DOHH2 (cell line): ENCODE results near the gene RPS6KB2.

Source experiments
- H3F3A ChIP-seq: fragments of 200-600 bp; sonication (generic), shearing (Covaris generic); 2 replicates; pipeline ENCODE4 v1.6.0; 2016; ENCODE audit warnings: antibody characterized with exemption, mild to moderate bottlenecking; ENCODE audit not compliant: control insufficient read depth, insufficient read depth
- H3K27ac ChIP-seq: fragments of 200-600 bp; sonication (generic); 2 replicates; pipeline ENCODE4 v1.5.1; 2014; ENCODE audit warnings: low read depth, mild to moderate bottlenecking, low read length, moderate library complexity
- H3K27me3 ChIP-seq: fragments of 200-600 bp; sonication (generic); 2 replicates; pipeline ENCODE4 v1.6.1; 2014; ENCODE audit warnings: mild to moderate bottlenecking, low read length, mixed read lengths; ENCODE audit not compliant: control insufficient read depth
- H3K36me3 ChIP-seq: fragments of 200-600 bp; sonication (generic); 2 replicates; pipeline ENCODE4 v1.6.1; 2014; ENCODE audit warnings: mild to moderate bottlenecking, low read length, moderate library complexity, mixed read lengths; ENCODE audit not compliant: control insufficient read depth
- H3K4me1 ChIP-seq: fragments of 200-600 bp; sonication (generic); 2 replicates; pipeline ENCODE4 v1.6.1; 2014; ENCODE audit warnings: mild to moderate bottlenecking, low read length, mixed read lengths; ENCODE audit not compliant: control insufficient read depth
- H3K4me2 ChIP-seq: fragments of 200-600 bp; sonication (generic); 2 replicates; pipeline ENCODE4 v1.6.0; 2014; ENCODE audit warnings: mild to moderate bottlenecking, low read length, moderate library complexity
- H3K4me3 ChIP-seq: fragments of 200-600 bp; sonication (generic); 2 replicates; pipeline ENCODE4 v1.5.1; 2014; ENCODE audit warnings: mild to moderate bottlenecking, low read length, mixed read lengths
- H3K79me2 ChIP-seq: fragments of 200-600 bp; sonication (generic); 2 replicates; pipeline ENCODE4 v1.6.1; 2014; ENCODE audit warnings: mild to moderate bottlenecking, low read length, mixed read lengths; ENCODE audit not compliant: control insufficient read depth
- H3K9me2 ChIP-seq: fragments of 200-600 bp; sonication (generic); replicated peaks from 2 replicates; pipeline ENCODE4 v1.6.1; 2014; ENCODE audit warnings: mild to moderate bottlenecking, low read length, mixed read lengths; ENCODE audit not compliant: control insufficient read depth
- H3K9me3 ChIP-seq: fragments of 200-600 bp; sonication (generic); 2 replicates; pipeline ENCODE4 v1.6.1; 2014; ENCODE audit warnings: antibody characterized with exemption, low read length, mixed read lengths; ENCODE audit not compliant: control insufficient read depth, insufficient read depth
- H4K20me1 ChIP-seq: fragments of 200-600 bp; sonication (generic); 2 replicates; pipeline ENCODE4 v1.6.0; 2014; ENCODE audit warnings: low read depth, mild to moderate bottlenecking, antibody characterized with exemption, low read length, moderate library complexity; ENCODE audit not compliant: control insufficient read depth, insufficient read depth
- CTCF ChIP-seq: fragments of 200-600 bp; sonication (generic); IDR thresholded peaks from one replicate; pipeline ENCODE4 v1.5.1; 2014; ENCODE audit warnings: antibody characterized with exemption, mild to moderate bottlenecking, low read depth, low read length; ENCODE audit not compliant: poor library complexity, severe bottlenecking
- EZH2phosphoT487 ChIP-seq: fragments of 200-600 bp; sonication (generic); IDR thresholded peaks from 2 replicates; pipeline ENCODE4 v1.6.1; 2017; ENCODE audit warnings: borderline replicate concordance, mild to moderate bottlenecking, antibody characterized with exemption, low read length, moderate library complexity, mixed read lengths

RPS6KB2 gene

GRCh38 chr11:67406420-67406968, 21.8 kb upstream of the RPS6KB2 start:
- Histone ChIP-seq H3K27ac (peak overlapping the region; percentile 96), H3K79me2 (peaks cover 45% of the 10 kb centered on the region), H3K9me3 (no peaks in the 10 kb centered on the region), H3F3A (peaks cover 30% of the 10 kb centered on the region), H3K4me3 (peak overlapping the region; percentile 93), H3K36me3 (peaks cover 59% of the 10 kb centered on the region), H3K4me2 (peak overlapping the region; percentile 80), H3K27me3 (no peaks in the 10 kb centered on the region), H4K20me1 (no peaks in the 10 kb centered on the region), H3K4me1 (peaks cover 88% of the 10 kb centered on the region), H3K9me2 (no peaks in the 10 kb centered on the region)
- TF ChIP-seq EZH2phosphoT487, result no peak
- no peak for TF ChIP-seq CTCF

GRCh38 chr11:67406969-67407687, 21.2 kb upstream of the RPS6KB2 start:
- no peak for TF ChIP-seq EZH2phosphoT487
- peak; percentile 51 for TF ChIP-seq CTCF
- no peaks in the 10 kb centered on the region for H3K9me3 ChIP-seq
- H3K9me2 ChIP-seq, result no peaks in the 10 kb centered on the region
- H3K27ac ChIP-seq, result peak overlapping the region; percentile 96
- H3K4me2 ChIP-seq, result peak overlapping the region; percentile 80
- H3K4me1 ChIP-seq, result peaks cover 92% of the 10 kb centered on the region
- peak overlapping the region; percentile 93 for H3K4me3 ChIP-seq
- peaks cover 28% of the 10 kb centered on the region for H3F3A ChIP-seq
- no peaks in the 10 kb centered on the region for H3K27me3 ChIP-seq
- H3K79me2 ChIP-seq, result peaks cover 44% of the 10 kb centered on the region
- H3K36me3 ChIP-seq, result peaks cover 59% of the 10 kb centered on the region
- no peaks in the 10 kb centered on the region for H4K20me1 ChIP-seq

- no peaks in the 10 kb centered on the region for H3K9me3 ChIP-seq
- H3K79me2 ChIP-seq, result peaks cover 43% of the 10 kb centered on the region
- TF ChIP-seq CTCF (no peak), EZH2phosphoT487 (no peak)
- peaks cover 26% of the 10 kb centered on the region for H3F3A ChIP-seq
- peak overlapping the region; percentile 80 for H3K4me2 ChIP-seq
- peaks cover 59% of the 10 kb centered on the region for H3K36me3 ChIP-seq
- no peaks in the 10 kb centered on the region for H3K9me2 ChIP-seq
- no peaks in the 10 kb centered on the region for H3K27me3 ChIP-seq
- peaks cover 92% of the 10 kb centered on the region for H3K4me1 ChIP-seq
- peak overlapping the region; percentile 96 for H3K27ac ChIP-seq
- H4K20me1 ChIP-seq, result no peaks in the 10 kb centered on the region
- peak overlapping the region; percentile 93 for H3K4me3 ChIP-seq
Measured at GRCh38 chr11:67407688-67408163, 20.6 kb upstream of the RPS6KB2 start.
